PC-3 (cell line): ENCODE results near the gene LCORL.

Source experiments
- EZH2 ChIP-seq: fragments of 300-600 bp; sonication (generic); IDR thresholded peaks from one replicate; pipeline ENCODE4 v1.6.1; 2017; ENCODE audit warnings: antibody characterized with exemption, mild to moderate bottlenecking, low read length; ENCODE audit not compliant: unreplicated experiment
- TF ChIP-seq, protein P1 (sequence below): fragments of 300-600 bp; sonication (generic); conservative IDR thresholded peaks from 2 replicates; pipeline ENCODE4 v1.5.1; 2017; ENCODE audit warnings: antibody characterized with exemption, low read depth, mild to moderate bottlenecking, low read length

DNA sequence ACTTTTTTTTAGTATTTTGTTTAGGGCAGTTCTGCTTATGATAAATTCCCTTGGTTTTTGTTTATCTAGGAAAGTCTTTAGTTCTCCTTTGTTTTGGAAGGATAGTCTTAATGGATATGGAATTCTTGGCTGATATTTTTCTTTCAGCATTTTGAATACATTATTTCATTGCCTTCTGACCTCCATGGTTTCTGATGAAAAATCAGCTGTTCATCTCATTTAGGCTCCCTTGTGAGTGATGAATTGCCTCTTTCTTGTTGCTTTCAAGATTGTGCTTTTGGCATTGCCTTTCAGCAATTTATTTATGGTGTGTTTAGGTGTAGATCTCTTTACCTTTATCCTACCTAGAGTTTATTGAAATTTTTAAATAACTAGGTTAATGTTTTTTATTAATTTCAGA is 41.5 kb upstream of the LCORL start:
- TF ChIP-seq, protein P1, sequence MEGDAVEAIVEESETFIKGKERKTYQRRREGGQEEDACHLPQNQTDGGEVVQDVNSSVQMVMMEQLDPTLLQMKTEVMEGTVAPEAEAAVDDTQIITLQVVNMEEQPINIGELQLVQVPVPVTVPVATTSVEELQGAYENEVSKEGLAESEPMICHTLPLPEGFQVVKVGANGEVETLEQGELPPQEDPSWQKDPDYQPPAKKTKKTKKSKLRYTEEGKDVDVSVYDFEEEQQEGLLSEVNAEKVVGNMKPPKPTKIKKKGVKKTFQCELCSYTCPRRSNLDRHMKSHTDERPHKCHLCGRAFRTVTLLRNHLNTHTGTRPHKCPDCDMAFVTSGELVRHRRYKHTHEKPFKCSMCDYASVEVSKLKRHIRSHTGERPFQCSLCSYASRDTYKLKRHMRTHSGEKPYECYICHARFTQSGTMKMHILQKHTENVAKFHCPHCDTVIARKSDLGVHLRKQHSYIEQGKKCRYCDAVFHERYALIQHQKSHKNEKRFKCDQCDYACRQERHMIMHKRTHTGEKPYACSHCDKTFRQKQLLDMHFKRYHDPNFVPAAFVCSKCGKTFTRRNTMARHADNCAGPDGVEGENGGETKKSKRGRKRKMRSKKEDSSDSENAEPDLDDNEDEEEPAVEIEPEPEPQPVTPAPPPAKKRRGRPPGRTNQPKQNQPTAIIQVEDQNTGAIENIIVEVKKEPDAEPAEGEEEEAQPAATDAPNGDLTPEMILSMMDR, result no peak
- no peak for TF ChIP-seq EZH2
